Ascending aorta (tissue), 2 donors: Measurements from ENCODE around the gene NEK7. TPM values are rescaled to one million over a fixed set of nuclear protein-coding genes. Genes with fewer than 3 reads are reported as not detected.

ENCODE experiments used
- DNase-seq, 2 donors: peaks; one replicate each; pipeline ENCODE4 v3.0.0-alpha.2; 2019; ENCODE audit warnings: low spot score in 2 of 2
- H3K27ac ChIP-seq, 2 donors: fragments of 200-600 bp; sonication (generic); one replicate each; pipeline ENCODE4 v1.5.1; 2016 to 2017; ENCODE audit warnings: mild to moderate bottlenecking in 1 of 2
- H3K27me3 ChIP-seq: fragments of 200-600 bp; sonication (generic); one replicate; pipeline ENCODE4 v1.5.1; 2017
- H3K36me3 ChIP-seq, 2 donors: fragments of 200-600 bp; sonication (generic); one replicate each; pipeline ENCODE4 v1.5.1; 2016
- H3K4me1 ChIP-seq, 2 donors: fragments of 200-600 bp; sonication (generic); one replicate each; pipeline ENCODE4 v1.5.1; 2016 to 2017; ENCODE audit warnings: mild to moderate bottlenecking in 1 of 2
- H3K4me3 ChIP-seq, 2 donors: fragments of 200-600 bp; sonication (generic); one replicate each; pipeline ENCODE4 v1.5.1; 2016 to 2017; ENCODE audit warnings: mild to moderate bottlenecking in 1 of 2
- H3K9me3 ChIP-seq, 2 donors: fragments of 200-600 bp; sonication (generic); one replicate each; pipeline ENCODE4 v1.5.1; 2016
- intact Hi-C: fragments of 100-400 bp; cut with DNase I; formaldehyde crosslinking; loops from one replicate; pipeline ENCODE4 v1.15.1; 2023
- total RNA-seq: library from RNA; depleted of rRNA; stranded (reverse); fragments of >200 nt; gene quantifications from one replicate; pipeline ENCODE4 v1.1.0, GENCODE V29; 2016
- TF ChIP-seq, protein P1 (sequence below), 3 experiments: fragments of 200-600 bp in 2 of 3; fragments of 450-650 bp in 1 of 3; sonication (generic) in 2 of 3; IDR thresholded peaks; one replicate each; pipeline ENCODE4 v1.5.1; 2016 to 2019; ENCODE audit warnings: antibody characterized with exemption in 3 of 3, mild to moderate bottlenecking in 1 of 3, moderate library complexity in 1 of 3

NEK7 gene
- total RNA-seq, 1 donor from 2014 or later: 43.6 TPM

DNA sequence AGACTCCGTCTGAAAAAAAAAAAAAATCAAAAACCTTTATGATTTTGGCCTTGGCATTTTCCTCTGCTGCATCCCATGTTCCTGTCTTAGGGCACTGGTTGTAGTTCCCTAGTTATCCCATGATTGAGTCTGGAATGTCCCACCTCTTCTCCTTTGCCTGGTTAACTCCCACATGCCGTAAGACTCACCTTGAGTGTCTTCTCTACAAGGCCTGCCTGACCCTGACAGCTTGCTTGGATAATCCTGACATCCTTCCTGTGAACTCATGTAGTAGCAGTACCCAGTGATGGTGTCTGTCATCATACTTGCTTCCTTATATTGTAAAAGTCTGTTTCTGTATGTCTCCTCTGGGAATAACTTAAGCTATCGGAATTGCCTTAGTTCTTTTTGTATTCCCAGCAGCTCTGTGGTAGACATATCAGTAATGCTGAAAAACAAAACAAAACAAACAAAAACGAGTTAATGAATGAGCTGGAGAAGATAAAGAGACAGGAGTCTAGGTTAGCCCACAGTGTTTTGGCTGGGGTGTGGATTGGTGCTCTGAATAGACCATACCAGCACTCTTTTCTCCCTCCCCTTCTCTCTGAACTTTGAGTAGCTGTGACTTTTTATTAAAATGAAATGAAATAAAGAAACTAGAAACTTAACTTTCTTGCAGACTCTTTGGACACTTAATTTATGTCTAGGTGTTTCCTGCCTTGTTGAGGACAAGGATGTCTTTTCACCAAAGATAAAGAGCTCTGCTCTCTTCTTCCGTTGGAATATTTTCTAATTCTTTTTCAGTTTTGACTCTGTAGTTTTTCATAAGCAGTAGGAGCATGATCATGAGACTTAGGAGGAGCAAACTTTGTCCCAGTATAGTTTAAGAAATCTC lies 15.1 kb downstream of the NEK7 start:
- TF ChIP-seq, protein P1, sequence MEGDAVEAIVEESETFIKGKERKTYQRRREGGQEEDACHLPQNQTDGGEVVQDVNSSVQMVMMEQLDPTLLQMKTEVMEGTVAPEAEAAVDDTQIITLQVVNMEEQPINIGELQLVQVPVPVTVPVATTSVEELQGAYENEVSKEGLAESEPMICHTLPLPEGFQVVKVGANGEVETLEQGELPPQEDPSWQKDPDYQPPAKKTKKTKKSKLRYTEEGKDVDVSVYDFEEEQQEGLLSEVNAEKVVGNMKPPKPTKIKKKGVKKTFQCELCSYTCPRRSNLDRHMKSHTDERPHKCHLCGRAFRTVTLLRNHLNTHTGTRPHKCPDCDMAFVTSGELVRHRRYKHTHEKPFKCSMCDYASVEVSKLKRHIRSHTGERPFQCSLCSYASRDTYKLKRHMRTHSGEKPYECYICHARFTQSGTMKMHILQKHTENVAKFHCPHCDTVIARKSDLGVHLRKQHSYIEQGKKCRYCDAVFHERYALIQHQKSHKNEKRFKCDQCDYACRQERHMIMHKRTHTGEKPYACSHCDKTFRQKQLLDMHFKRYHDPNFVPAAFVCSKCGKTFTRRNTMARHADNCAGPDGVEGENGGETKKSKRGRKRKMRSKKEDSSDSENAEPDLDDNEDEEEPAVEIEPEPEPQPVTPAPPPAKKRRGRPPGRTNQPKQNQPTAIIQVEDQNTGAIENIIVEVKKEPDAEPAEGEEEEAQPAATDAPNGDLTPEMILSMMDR (IDR thresholded peaks at IDR 0.05): no peak
- no peaks in the 10 kb centered on the region for H3K27me3 ChIP-seq
- H3K36me3 ChIP-seq: no peaks in the 10 kb centered on the region
- H3K27ac ChIP-seq: no peak overlapping the region
- intact Hi-C loops: no loop called here
- peaks cover 0 to 59% of the 10 kb centered on the region in 2 donors for H3K4me1 ChIP-seq
- H3K4me3 ChIP-seq: no peak overlapping the region
- H3K9me3 ChIP-seq: no peaks in the 10 kb centered on the region
- no peak for DNase-seq

DNA sequence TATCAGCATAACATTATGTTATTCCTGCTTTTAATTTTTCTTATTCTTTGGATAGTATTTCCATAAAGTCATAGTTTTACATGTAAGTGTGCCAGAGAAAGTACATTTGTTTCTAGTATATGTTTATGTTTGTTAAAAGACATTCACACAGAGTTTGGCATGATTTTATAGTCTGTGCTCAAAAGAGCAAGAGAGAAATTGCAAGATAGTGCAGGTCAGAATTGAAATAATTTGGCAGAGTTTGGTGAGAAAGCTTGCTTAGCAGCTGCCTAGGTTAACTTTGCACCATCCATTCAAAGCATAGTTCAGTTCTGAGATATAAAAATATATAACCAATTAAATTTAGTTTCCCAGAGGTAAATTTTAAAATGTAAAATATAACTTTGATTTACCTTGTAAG lies 17.0 kb downstream of the NEK7 start:
- Histone ChIP-seq H3K9me3 (no peaks in the 10 kb centered on the region), H3K4me3 (no peak overlapping the region), H3K27me3 (no peaks in the 10 kb centered on the region), H3K27ac (no peak overlapping the region), H3K4me1 (peaks cover 0 to 45% of the 10 kb centered on the region in 2 donors), H3K36me3 (no peaks in the 10 kb centered on the region)
- intact Hi-C loops: no loop called here
- DNase-seq: no peak
- TF ChIP-seq, protein P1 (IDR thresholded peaks at IDR 0.05): no peak

DNA sequence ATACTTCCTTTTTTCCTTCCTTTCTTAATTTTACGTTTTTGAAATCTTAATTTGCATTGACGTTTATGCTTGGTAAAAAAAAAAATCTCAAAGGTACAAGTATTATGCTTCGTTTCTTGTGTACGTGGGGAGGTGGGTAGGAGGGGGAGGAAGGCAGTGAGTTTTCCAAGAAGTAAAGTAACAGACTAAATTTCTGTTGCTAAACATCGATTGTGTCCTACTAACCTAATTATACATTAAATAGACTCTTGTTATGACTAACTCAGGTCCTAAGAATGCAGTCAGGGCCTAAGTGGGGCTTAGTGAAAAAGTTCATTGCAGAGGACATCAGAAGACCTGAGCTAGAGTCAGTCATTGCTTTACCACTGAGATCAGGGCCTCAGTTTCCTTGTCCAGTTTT lies 17.5 kb downstream of the NEK7 start:
- intact Hi-C loops: no loop called here
- Histone ChIP-seq H3K27me3 (no peaks in the 10 kb centered on the region), H3K36me3 (no peaks in the 10 kb centered on the region), H3K27ac (no peak overlapping the region), H3K4me1 (peaks cover 0 to 45% of the 10 kb centered on the region in 2 donors), H3K9me3 (no peaks in the 10 kb centered on the region), H3K4me3 (no peak overlapping the region)
- DNase-seq: no peak
- TF ChIP-seq, protein P1 (IDR thresholded peaks at IDR 0.05): no peak

DNA sequence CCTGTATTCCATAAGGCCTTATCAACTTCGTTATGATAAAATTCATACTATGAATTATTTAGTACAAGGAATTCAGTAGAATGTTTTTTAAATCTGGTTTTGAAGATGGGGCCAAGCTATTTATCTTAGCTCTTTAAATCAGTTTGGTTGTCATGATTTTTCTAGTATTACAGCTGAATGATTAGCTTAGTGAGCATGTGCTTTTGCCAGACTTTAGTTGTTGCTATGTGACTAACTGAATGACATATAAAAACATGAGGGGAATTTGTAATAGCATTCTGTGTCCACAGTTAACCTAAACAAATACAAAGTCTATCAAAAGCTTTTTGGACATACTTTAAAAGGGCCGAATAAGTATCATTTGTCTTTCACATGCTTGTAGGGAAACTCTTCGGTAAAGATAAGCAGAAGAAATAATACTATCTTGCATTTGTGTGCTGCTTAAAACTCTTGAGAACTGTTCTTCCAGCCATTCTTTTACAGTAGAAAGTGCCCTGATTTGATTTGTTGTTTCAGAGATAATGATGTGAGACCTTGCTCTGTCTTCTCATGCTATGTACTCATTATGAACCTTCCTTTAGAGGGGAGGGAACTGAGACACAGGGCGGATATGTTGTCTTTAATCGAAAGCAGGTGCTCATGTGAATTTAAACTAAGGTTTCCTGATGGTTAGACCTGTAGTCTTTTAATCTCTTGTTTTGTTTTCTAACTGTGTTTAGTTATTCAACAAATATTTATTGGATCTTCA lies 18.8 kb downstream of the NEK7 start:
- Histone ChIP-seq H3K4me1 (peaks cover 0 to 42% of the 10 kb centered on the region in 2 donors), H3K9me3 (no peaks in the 10 kb centered on the region), H3K27ac (no peak overlapping the region), H3K27me3 (no peaks in the 10 kb centered on the region), H3K36me3 (no peaks in the 10 kb centered on the region), H3K4me3 (no peak overlapping the region)
- intact Hi-C loops: no loop called here
- TF ChIP-seq, protein P1 (IDR thresholded peaks at IDR 0.05): no peak
- DNase-seq: no peak

DNA sequence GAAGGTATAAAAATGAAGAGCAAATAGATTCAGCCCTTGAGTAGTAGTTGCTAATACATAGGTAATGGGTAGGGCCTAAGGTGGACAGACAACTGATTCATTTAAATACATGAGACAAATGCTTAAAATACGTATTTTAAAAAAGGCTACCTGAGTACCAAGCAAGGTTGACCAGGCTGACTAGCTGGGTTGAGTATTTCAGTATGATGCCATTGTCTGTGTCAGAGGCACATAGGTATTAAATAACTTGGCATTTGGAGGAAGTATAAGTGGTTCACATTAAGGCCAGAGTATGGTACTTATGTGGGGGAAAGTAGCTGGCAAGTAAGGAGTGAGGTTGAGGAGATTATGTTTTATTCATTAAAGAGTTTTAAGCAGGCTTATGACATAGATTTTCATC lies 19.4 kb downstream of the NEK7 start:
- Histone ChIP-seq H3K4me1 (peaks cover 0 to 37% of the 10 kb centered on the region in 2 donors), H3K9me3 (no peaks in the 10 kb centered on the region), H3K27me3 (no peaks in the 10 kb centered on the region), H3K27ac (no peak overlapping the region), H3K36me3 (no peaks in the 10 kb centered on the region), H3K4me3 (no peak overlapping the region)
- TF ChIP-seq, protein P1 (IDR thresholded peaks at IDR 0.05): no peak
- DNase-seq: no peak
- intact Hi-C loops: no loop called here
